Measurements from ENCODE around the gene RMC1.

Gene RMC1

GRCh38 chr18:23532848-23533247 lies 29.5 kb downstream of the RMC1 start:
- no peak for DNase-seq (ENCODE audit: low read depth)
- H3K4me3 ChIP-seq (ENCODE audit: low read depth, low read length): no peak overlapping the region
- no peak for TF ChIP-seq CTCF (IDR thresholded peaks at IDR 0.05; ENCODE audit: low read depth, low read length, missing control alignments)

DNA sequence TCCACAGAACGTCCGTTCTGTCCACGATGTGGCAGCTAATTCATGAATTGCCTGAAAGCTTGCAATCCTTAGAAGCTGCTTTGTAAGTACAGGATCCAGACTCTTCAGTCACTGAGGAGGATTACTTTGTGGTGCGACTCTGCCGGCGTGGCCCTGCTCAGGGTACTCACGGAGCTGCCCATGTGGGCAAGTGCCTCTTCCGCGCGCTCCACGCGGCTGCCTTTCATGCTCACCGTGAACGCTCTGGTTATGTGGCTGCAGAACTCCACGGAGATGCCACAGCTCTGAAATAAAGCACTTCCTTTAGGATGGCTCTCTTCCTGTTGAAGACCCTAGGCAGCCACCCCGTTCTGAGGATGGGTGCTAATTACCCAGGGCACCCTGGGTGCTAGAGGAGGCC lies 31.0 kb downstream of the RMC1 start:
- H3K4me3 ChIP-seq (ENCODE audit: low read depth, low read length): no peak overlapping the region
- DNase-seq (ENCODE audit: low read depth): no peak
- TF ChIP-seq CTCF (IDR thresholded peaks at IDR 0.05; ENCODE audit: low read depth, low read length, missing control alignments): no peak

DNA sequence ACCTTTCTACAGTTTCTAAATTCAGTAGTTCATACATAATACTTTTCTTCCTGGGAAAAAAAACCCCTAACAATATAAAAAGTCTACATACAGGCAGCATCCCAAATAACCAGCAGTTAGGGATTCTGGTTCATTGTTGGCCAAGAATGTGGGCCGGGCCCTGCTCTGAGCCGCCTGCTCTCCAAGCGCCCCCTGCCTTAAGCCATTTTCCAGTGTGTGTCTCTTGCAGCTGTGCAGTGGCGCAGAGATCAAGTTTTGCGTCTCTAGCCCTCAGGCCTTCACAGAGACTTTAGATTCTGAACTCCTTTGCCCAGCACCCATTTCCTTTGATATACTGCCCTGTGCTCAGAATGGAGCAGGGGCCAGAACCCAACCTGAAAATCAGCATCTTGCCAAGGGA lies 32.9 kb downstream of the RMC1 start:
- no peak for DNase-seq (ENCODE audit: low read depth)
- no peak overlapping the region for H3K4me3 ChIP-seq (ENCODE audit: low read depth, low read length)
- TF ChIP-seq CTCF (IDR thresholded peaks at IDR 0.05; ENCODE audit: low read depth, low read length, missing control alignments): no peak

DNA sequence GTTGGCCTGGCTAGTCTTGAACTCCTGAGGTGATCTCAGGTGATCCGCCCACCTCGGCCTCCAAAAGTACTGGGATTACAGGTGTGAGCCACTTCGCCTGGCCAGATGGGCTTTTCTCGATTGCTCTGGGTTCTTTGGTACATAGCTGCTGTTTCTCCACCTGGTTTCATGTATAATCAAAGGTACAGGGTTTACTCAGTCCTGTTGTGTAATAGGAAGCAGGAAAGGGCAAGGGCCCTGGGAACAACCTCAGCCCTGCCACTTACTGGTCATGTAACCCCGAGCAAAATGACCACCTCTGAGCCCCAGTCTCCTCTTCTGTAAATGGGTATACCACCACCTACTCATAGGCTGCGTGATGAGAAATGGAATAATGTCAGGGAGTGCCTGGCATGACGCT lies 34.0 kb downstream of the RMC1 start:
- DNase-seq (ENCODE audit: low read depth): no peak
- TF ChIP-seq CTCF (IDR thresholded peaks at IDR 0.05; ENCODE audit: low read depth, low read length, missing control alignments): no peak
- H3K4me3 ChIP-seq (ENCODE audit: low read depth, low read length): no peak overlapping the region

DNA sequence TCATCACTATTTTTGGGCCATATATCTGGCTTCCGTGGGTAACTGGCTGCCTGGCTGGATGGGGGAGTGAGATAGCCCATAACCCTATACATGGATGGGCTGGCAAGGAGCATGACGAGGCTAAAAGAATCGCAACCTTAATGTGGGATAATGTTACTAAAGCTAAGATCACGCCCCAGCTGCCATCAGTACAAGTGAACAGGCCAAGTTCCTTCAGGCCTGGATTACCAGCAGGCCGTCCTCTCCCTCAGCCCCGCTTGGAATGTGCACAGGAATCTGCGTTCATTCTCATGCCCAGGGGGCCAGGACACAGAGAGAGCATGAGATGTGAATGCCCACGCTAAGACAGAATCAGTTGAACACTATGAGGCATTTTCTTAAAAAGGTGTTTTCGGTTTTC lies 34.7 kb downstream of the RMC1 start:
- TF ChIP-seq CTCF (IDR thresholded peaks at IDR 0.05; ENCODE audit: low read depth, low read length, missing control alignments): no peak
- no peak overlapping the region for H3K4me3 ChIP-seq (ENCODE audit: low read depth, low read length)
- no peak for DNase-seq (ENCODE audit: low read depth)

GRCh38 chr18:23538870-23539269 lies 35.6 kb downstream of the RMC1 start:
- no peak overlapping the region for H3K4me3 ChIP-seq (ENCODE audit: low read depth, low read length)
- DNase-seq (ENCODE audit: low read depth): no peak
- TF ChIP-seq CTCF (IDR thresholded peaks at IDR 0.05; ENCODE audit: low read depth, low read length, missing control alignments): no peak

DNA sequence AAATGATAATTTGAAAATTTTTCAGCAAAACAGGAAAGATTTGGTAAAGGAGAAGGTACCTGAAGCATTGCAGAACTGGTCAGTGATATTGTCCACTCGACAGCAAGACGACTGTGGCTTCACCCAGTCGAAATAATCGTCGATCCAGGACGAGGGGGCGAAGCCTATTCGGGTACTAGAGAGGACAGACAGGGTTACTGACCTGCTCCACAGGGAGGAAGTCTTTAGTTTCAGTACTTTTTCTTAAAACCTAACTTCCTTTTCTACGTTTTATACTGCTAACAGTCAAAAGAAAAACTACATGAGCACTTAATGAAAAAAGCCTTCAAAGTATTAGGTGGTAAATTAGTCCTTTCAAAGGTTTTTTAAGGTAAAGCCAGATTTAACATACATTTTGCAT lies 36.0 kb downstream of the RMC1 start:
- no peak overlapping the region for H3K4me3 ChIP-seq (ENCODE audit: low read depth, low read length)
- no peak for DNase-seq (ENCODE audit: low read depth)
- no peak for TF ChIP-seq CTCF (IDR thresholded peaks at IDR 0.05; ENCODE audit: low read depth, low read length, missing control alignments)
